IMR-90 (cell line): ENCODE measurements around the gene R3HDM4. TPM values are rescaled to one million over a fixed set of nuclear protein-coding genes. Genes with fewer than 3 reads are reported as not detected.

Experiments
- ATAC-seq: fragments of 200-7000 bp; cut with Tn5 transposase; 2 replicates; pipeline ENCODE4 v1.9.1; 2020; ENCODE audit warnings: low read depth, mild to moderate bottlenecking, moderate library complexity
- BruUV-seq: library from RNA; stranded (reverse); fragments of 400-500 nt; replicated peaks from 2 replicates; lab custom pipeline; 2021; lab: Mats Ljungman, UMichigan
- CTCF ChIA-PET: fragments of 300-600 bp; formaldehyde crosslinking; extraction: SDS; loops from one replicate; lab custom pipeline; 2021; ENCODE audit warnings: antibody characterized with exemption; lab: Yijun Ruan, JAX
- POLR2A ChIA-PET: fragments of 300-600 bp; sonication (Branson Sonifier 250); formaldehyde crosslinking; loops from one replicate; lab custom pipeline; 2022; ENCODE audit warnings: antibody characterized with exemption; ENCODE audit not compliant: unreplicated experiment; lab: Charles Lee
- DNase-seq: peaks from one replicate; pipeline ENCODE4 v3.0.0; 2013
- H2AFZ ChIP-seq: replicated peaks from 2 replicates; pipeline ENCODE3; 2013; ENCODE audit warnings: low read length, mild to moderate bottlenecking; ENCODE audit not compliant: poor library complexity
- H2AK5ac ChIP-seq: 2 replicates; pipeline ENCODE4 v1.6.1; 2013; ENCODE audit warnings: low read depth, low read length, inconsistent platforms
- H2AK9ac ChIP-seq: replicated peaks from 2 replicates; pipeline ENCODE3; 2013; ENCODE audit warnings: mild to moderate bottlenecking, low read depth, low read length, moderate library complexity; ENCODE audit not compliant: poor library complexity
- H2BK120ac ChIP-seq: 2 replicates; pipeline ENCODE4 v1.6.1; 2013; ENCODE audit warnings: low read depth, low read length, inconsistent platforms
- H2BK15ac ChIP-seq: 3 replicates; pipeline ENCODE4 v1.6.1; 2013; ENCODE audit warnings: low read depth, low read length, inconsistent platforms
- H2BK20ac ChIP-seq: 2 replicates; pipeline ENCODE4 v1.6.1; 2013; ENCODE audit warnings: low read depth, mild to moderate bottlenecking, inconsistent platforms, low read length, moderate library complexity
- H2BK5ac ChIP-seq: 2 replicates; pipeline ENCODE4 v1.6.1; 2013; ENCODE audit warnings: mild to moderate bottlenecking, low read depth, low read length, inconsistent platforms; ENCODE audit not compliant: poor library complexity, severe bottlenecking
- H3K14ac ChIP-seq: replicated peaks from 2 replicates; pipeline ENCODE4 v1.6.1; 2013; ENCODE audit warnings: low read depth, low read length, inconsistent platforms
- H3K18ac ChIP-seq: 2 replicates; pipeline ENCODE4 v1.6.1; 2013; ENCODE audit warnings: low read depth, low read length, control low read depth
- H3K23ac ChIP-seq: 2 replicates; pipeline ENCODE4 v1.6.1; 2013; ENCODE audit warnings: low read depth, low read length, inconsistent platforms
- H3K27ac ChIP-seq: 2 replicates; pipeline ENCODE4 v1.5.1; 2013; ENCODE audit warnings: mild to moderate bottlenecking, control low read depth, low read length; ENCODE audit not compliant: insufficient read depth
- H3K27me3 ChIP-seq: 2 replicates; pipeline ENCODE4 v1.6.1; 2013; ENCODE audit warnings: low read length; ENCODE audit not compliant: control insufficient read depth, insufficient read depth
- H3K36me3 ChIP-seq: 2 replicates; pipeline ENCODE4 v1.6.1; 2013; ENCODE audit warnings: low read length, mixed read lengths; ENCODE audit not compliant: control insufficient read depth, insufficient read depth
- H3K4ac ChIP-seq: 2 replicates; pipeline ENCODE4 v1.6.1; 2013; ENCODE audit warnings: low read depth, low read length, inconsistent platforms
- H3K4me1 ChIP-seq: 2 replicates; pipeline ENCODE4 v1.6.1; 2013; ENCODE audit warnings: low read length, mixed read lengths; ENCODE audit not compliant: control insufficient read depth, insufficient read depth
- H3K4me2 ChIP-seq: 2 replicates; pipeline ENCODE4 v1.6.1; 2013; ENCODE audit warnings: low read depth, mild to moderate bottlenecking, control low read depth, low read length, moderate library complexity
- H3K4me3 ChIP-seq: 2 replicates; pipeline ENCODE4 v1.5.1; 2013; ENCODE audit warnings: low read depth, mild to moderate bottlenecking, control low read depth, low read length, moderate library complexity; ENCODE audit not compliant: insufficient read depth
- H3K56ac ChIP-seq: 2 replicates; pipeline ENCODE4 v1.6.1; 2013; ENCODE audit warnings: low read length, inconsistent platforms; ENCODE audit not compliant: insufficient read depth; ENCODE audit errors: extremely low read depth
- H3K79me1 ChIP-seq, 2 experiments: 2 replicates each; pipeline ENCODE4 v1.6.1; 2013; ENCODE audit warnings: low read length in 2 of 2, inconsistent platforms in 1 of 2, low read depth in 1 of 2
- H3K9ac ChIP-seq: 2 replicates; pipeline ENCODE4 v1.6.1; 2013; ENCODE audit warnings: low read depth, low read length, control low read depth
- H3K9me1 ChIP-seq: 2 replicates; pipeline ENCODE4 v1.6.1; 2013; ENCODE audit warnings: low read length, inconsistent platforms; ENCODE audit not compliant: insufficient read depth
- H3K9me3 ChIP-seq: 2 replicates; pipeline ENCODE4 v1.6.1; 2013; ENCODE audit warnings: low read length; ENCODE audit not compliant: control insufficient read depth, insufficient read depth
- H4K20me1 ChIP-seq: 2 replicates; pipeline ENCODE4 v1.6.1; 2013; ENCODE audit warnings: low read length, inconsistent platforms; ENCODE audit not compliant: insufficient read depth
- H4K5ac ChIP-seq: 2 replicates; pipeline ENCODE4 v1.6.1; 2013; ENCODE audit warnings: mild to moderate bottlenecking, low read depth, low read length, control low read depth
- H4K8ac ChIP-seq, 2 experiments: 2 replicates each; pipeline ENCODE4 v1.6.1; 2013; ENCODE audit warnings: low read depth in 2 of 2, low read length in 2 of 2, control low read depth in 1 of 2, inconsistent platforms in 1 of 2
- H4K91ac ChIP-seq: 2 replicates; pipeline ENCODE4 v1.6.1; 2013; ENCODE audit warnings: low read depth, low read length, inconsistent platforms; ENCODE audit not compliant: insufficient read depth
- CEBPB ChIP-seq: IDR thresholded peaks from 2 replicates; pipeline ENCODE4 v1.6.1; 2012; ENCODE audit warnings: low read depth, low read length, improper control_type of control experiment
- FOS ChIP-seq: fragments of 150-350 bp; IDR thresholded peaks from 2 replicates; pipeline ENCODE4 v1.6.1; 2016; ENCODE audit warnings: low read depth, low read length
- MAZ ChIP-seq: IDR thresholded peaks from 2 replicates; pipeline ENCODE4 v1.6.1; 2012; ENCODE audit warnings: low read depth, mild to moderate bottlenecking, low read length, improper control_type of control experiment, moderate library complexity, borderline replicate concordance
- MXI1 ChIP-seq: IDR thresholded peaks from 2 replicates; pipeline ENCODE4 v1.6.1; 2012; ENCODE audit warnings: low read depth, mild to moderate bottlenecking, low read length, moderate library complexity, borderline replicate concordance
- USF2 ChIP-seq: fragments of 150-350 bp; IDR thresholded peaks from 2 replicates; pipeline ENCODE4 v1.6.1; 2017; ENCODE audit warnings: mild to moderate bottlenecking, antibody characterized with exemption, low read length, low read depth
- WGBS, 2 experiments: methylation state at CpG; one replicate each; pipeline versions ENCODE4 v1.1.5 to v1.1.7; 2013; ENCODE audit warnings: missing lambda C conversion rate in 2 of 2; ENCODE audit not compliant: insufficient read length in 1 of 2; ENCODE audit errors: extremely low coverage in 2 of 2; 5-methylcytosine and 5-hydroxymethylcytosine counted together
- dilution Hi-C: fragments of 300-500 bp; cut with HindIII; formaldehyde crosslinking; loops from one replicate; pipeline ENCODE4 v1.14.3; 2018; ENCODE audit warnings: low sequenced_read_pairs; ENCODE audit not compliant: unreplicated experiment
- in situ Hi-C: fragments of 300-500 bp; cut with MboI; formaldehyde crosslinking; loops from 3 replicates; pipeline ENCODE4 v1.14.3; 2019; ENCODE audit warnings: low sequenced_read_pairs, inconsistent platforms, mixed read lengths
- intact Hi-C: fragments of 100-400 bp; cut with micrococcal nuclease; formaldehyde crosslinking; loops from 2 replicates; pipeline ENCODE4 v1.10.0; 2022
- polyA plus RNA-seq, 3 experiments: library from polyadenylated mRNA; depleted of rRNA; stranded (reverse); fragments of >200 nt; gene quantifications; 2 replicates each; pipeline ENCODE4 v1.2.3, GENCODE V29; 2012; ENCODE audit warnings: low replicate concordance in 1 of 3
- total RNA-seq: library from RNA; depleted of rRNA; stranded (reverse); fragments of >200 nt; gene quantifications from 2 replicates; pipeline ENCODE4 v1.2.3, GENCODE V29; 2012

R3HDM4 gene
- total and polyA plus RNA-seq, 2 of the 4 experiments (the other 2 are of a cell fraction): 9.0 to 51.5 TPM

- peak overlapping the region; percentile 40; the same call in 1 of the 2 replicates for H3K18ac ChIP-seq
- dilution Hi-C loops: no loop called here
- peak overlapping the region; percentile 88 for H2BK5ac ChIP-seq
- H3K27me3 ChIP-seq: no peaks in the 10 kb centered on the region
- H4K20me1 ChIP-seq: peaks cover 16% of the 10 kb centered on the region
- H3K4ac ChIP-seq: peak overlapping the region; percentile 93
- no peak overlapping the region for H3K23ac ChIP-seq
- DNase-seq: peak; percentile 96
- H2BK20ac ChIP-seq: peak overlapping the region; percentile 74; the same call in 1 of the 2 replicates
- H3K9me1 ChIP-seq: no peaks in the 10 kb centered on the region; the same call in 1 of the 2 replicates
- 31% methylated on average over 11 of the region's 29 CpGs; no CpG with 5 or more reads in 1 of the 2 experiments for WGBS, 2 experiments
- H3K4me3 ChIP-seq: no peak overlapping the region
- peak overlapping the region; percentile 99 for H2AK9ac ChIP-seq
- peak overlapping the region; percentile 72 for H3K14ac ChIP-seq
- peak overlapping the region; percentile 43 for H4K5ac ChIP-seq
- H3K9ac ChIP-seq: no peak overlapping the region
- peak overlapping the region; percentile 54; the same call in 1 of the 3 replicates for H2BK15ac ChIP-seq
- H3K4me2 ChIP-seq: peak overlapping the region; percentile 11; the same call in 1 of the 2 replicates
- POLR2A ChIA-PET: no interaction called here
- H3K36me3 ChIP-seq: peaks cover 23% of the 10 kb centered on the region
- peaks cover 22% of the 10 kb centered on the region for H3K4me1 ChIP-seq
- in situ Hi-C loops: no loop called here
- H2AFZ ChIP-seq: peak overlapping the region; percentile 72
- peaks cover 7 to 22% of the 10 kb centered on the region in 2 experiments; a peak in 2 of 4 replicates for H3K79me1 ChIP-seq
- no peak overlapping the region for H3K56ac ChIP-seq
- peak overlapping the region; percentile 82 for H2BK120ac ChIP-seq
- TF ChIP-seq USF2 (no peak), CEBPB (peak; percentile 50), FOS (peak; percentile 73), MAZ (peak; percentile 81; the same call in 1 of the 2 replicates), MXI1 (peak; percentile 83)
- peak overlapping the region; percentile 98 for H2AK5ac ChIP-seq
- H4K8ac ChIP-seq: peak overlapping the region; percentile 28 to 90
- peak overlapping the region; percentile 73 for H3K27ac ChIP-seq
- BruUV-seq: no TSS peak
- CTCF ChIA-PET: no interaction called here
- no peaks in the 10 kb centered on the region for H3K9me3 ChIP-seq
- H4K91ac ChIP-seq: peak overlapping the region; percentile 97
- peak; percentile 81 for ATAC-seq
- intact Hi-C loops: loop anchor here (5.0 to 10.0 kb wide), 3 partner anchors 43 to 205 kb away; partner anchors contain the start of genes R3HDM4, RNF126 and WDR18
These were observed 43.5 kb downstream of the R3HDM4 start for GRCh38 chr19:869245-870177.
